Ishikawa (cell line): ENCODE results near the gene ARID5B.

Experiments
- CEBPB ChIP-seq: IDR thresholded peaks from 2 replicates; pipeline ENCODE4 v1.6.1; 2012
- CREB1 ChIP-seq: IDR thresholded peaks from 2 replicates; pipeline ENCODE4 v1.6.1; 2012; ENCODE audit warnings: low read depth
- EGR1 ChIP-seq: IDR thresholded peaks from 2 replicates; pipeline ENCODE4 v1.6.1; 2012
- EP300 ChIP-seq: IDR thresholded peaks from 2 replicates; pipeline ENCODE4 v1.6.1; 2012; ENCODE audit warnings: borderline replicate concordance
- FOXM1 ChIP-seq: IDR thresholded peaks from 2 replicates; pipeline ENCODE4 v1.6.1; 2012; ENCODE audit warnings: low read depth, borderline replicate concordance
- MAX ChIP-seq: IDR thresholded peaks from 2 replicates; pipeline ENCODE4 v1.6.1; 2012
- NFIC ChIP-seq: IDR thresholded peaks from 2 replicates; pipeline ENCODE4 v1.6.1; 2012
- RAD21 ChIP-seq: IDR thresholded peaks from 2 replicates; pipeline ENCODE4 v1.6.1; 2012; ENCODE audit warnings: low read depth
- REST ChIP-seq: IDR thresholded peaks from 2 replicates; pipeline ENCODE4 v1.6.1; 2012; ENCODE audit warnings: low read depth, mild to moderate bottlenecking
- TAF1 ChIP-seq: IDR thresholded peaks from 2 replicates; pipeline ENCODE4 v1.6.1; 2012; ENCODE audit warnings: low read depth, mild to moderate bottlenecking
- TCF12 ChIP-seq: IDR thresholded peaks from 2 replicates; pipeline ENCODE4 v1.6.1; 2012; ENCODE audit warnings: low read depth
- TEAD4 ChIP-seq: IDR thresholded peaks from 2 replicates; pipeline ENCODE4 v1.6.1; 2012
- USF1 ChIP-seq: IDR thresholded peaks from 2 replicates; pipeline ENCODE4 v1.6.1; 2012
- YY1 ChIP-seq: IDR thresholded peaks from 2 replicates; pipeline ENCODE4 v1.6.1; 2012; ENCODE audit warnings: low read depth
- ZBTB7A ChIP-seq: IDR thresholded peaks from 2 replicates; pipeline ENCODE4 v1.6.1; 2012; ENCODE audit warnings: low read depth

The ARID5B gene

GRCh38 chr10:61986382-61986781, 84.9 kb downstream of the ARID5B start:
- TF ChIP-seq MAX (no peak), TCF12 (no peak), FOXM1 (no peak), REST (no peak), ZBTB7A (no peak), CREB1 (no peak), TEAD4 (no peak), YY1 (no peak), USF1 (no peak), TAF1 (no peak), EP300 (no peak), NFIC (no peak)

- TF ChIP-seq YY1 (no peak), NFIC (no peak), CEBPB (no peak), REST (no peak), TCF12 (no peak), RAD21 (no peak), EGR1 (no peak), USF1 (no peak), FOXM1 (no peak), ZBTB7A (no peak), MAX (no peak), CREB1 (no peak), TAF1 (no peak), TEAD4 (no peak), EP300 (no peak)
These were observed 85.4 kb downstream of the ARID5B start for GRCh38 chr10:61986788-61987492.

- no peak for TF ChIP-seq NFIC
- TF ChIP-seq RAD21 = no peak
- TF ChIP-seq TAF1 = no peak
These were observed 86.0 kb downstream of the ARID5B start for GRCh38 chr10:61987537-61987936.

GRCh38 chr10:61987951-61988379, 86.5 kb downstream of the ARID5B start:
- no peak for TF ChIP-seq YY1
- TF ChIP-seq TAF1 = no peak
- TF ChIP-seq FOXM1 = no peak
- no peak for TF ChIP-seq USF1
- no peak for TF ChIP-seq CEBPB
- TF ChIP-seq MAX = no peak
- TF ChIP-seq EGR1 = no peak
- TF ChIP-seq EP300 = no peak
- TF ChIP-seq RAD21 = no peak
- no peak for TF ChIP-seq REST
- TF ChIP-seq TEAD4 = no peak
- no peak for TF ChIP-seq CREB1
- TF ChIP-seq ZBTB7A = no peak
- no peak for TF ChIP-seq NFIC
- TF ChIP-seq TCF12 = no peak
